Heart left ventricle (tissue), 16 donors: ENCODE results near the gene SLC26A11. TPM values are rescaled to one million over a fixed set of nuclear protein-coding genes. Genes with fewer than 3 reads are reported as not detected.

Experiments
- ATAC-seq, 4 donors: fragments of 200-7000 bp; cut with Tn5 transposase; one replicate each; pipeline ENCODE4 v1.9.1; 2020 to 2022; ENCODE audit warnings: moderate library complexity in 4 of 4, mild to moderate bottlenecking in 3 of 4, moderate number of reproducible peaks in 1 of 4
- DNase-seq, 5 donors: peaks; one replicate each; pipeline ENCODE4 v3.0.0-alpha.2; 2020
- H3K27ac ChIP-seq, 12 donors: fragments of 200-600 bp; sonication (generic) in 4 of 12; one replicate each; pipeline versions ENCODE4 v1.5.0 to v1.8.0; 2016 to 2022; ENCODE audit warnings: mild to moderate bottlenecking in 2 of 12
- H3K27me3 ChIP-seq, 9 donors: fragments of 200-600 bp; sonication (generic) in 2 of 9; one replicate each; pipeline versions ENCODE4 v1.5.1 to v1.8.0; 2016 to 2022; ENCODE audit warnings: mild to moderate bottlenecking in 3 of 9
- H3K36me3 ChIP-seq, 9 donors: fragments of 200-600 bp; sonication (generic) in 2 of 9; one replicate each; pipeline versions ENCODE4 v1.5.0 to v1.8.0; 2018 to 2022; ENCODE audit warnings: mild to moderate bottlenecking in 2 of 9
- H3K4me1 ChIP-seq, 12 donors: fragments of 200-600 bp; sonication (generic) in 4 of 12; one replicate each; pipeline versions ENCODE4 v1.5.0 to v1.8.0; 2016 to 2022; ENCODE audit warnings: mild to moderate bottlenecking in 3 of 12
- H3K4me3 ChIP-seq, 12 donors: fragments of 200-600 bp; sonication (generic) in 4 of 12; one replicate each; pipeline versions ENCODE4 v1.5.0 to v1.8.0; 2017 to 2022; ENCODE audit warnings: mild to moderate bottlenecking in 9 of 12, moderate library complexity in 4 of 12
- H3K9me3 ChIP-seq, 12 donors: fragments of 200-600 bp; sonication (generic) in 4 of 12; one replicate each; pipeline versions ENCODE4 v1.5.0 to v1.8.0; 2016 to 2022; ENCODE audit warnings: mild to moderate bottlenecking in 1 of 12
- POLR2A ChIP-seq, 2 donors: fragments of 450-650 bp; IDR thresholded peaks; one replicate each; pipeline ENCODE4 v1.6.1; 2017; ENCODE audit warnings: antibody characterized with exemption in 2 of 2, mild to moderate bottlenecking in 2 of 2, moderate library complexity in 2 of 2
- WGBS, 4 donors: extraction: QIAGEN DNeasy Blood & Tissue Kit in 2 of 4; methylation state at CpG; one replicate each; pipeline versions ENCODE4 v1.1.5 to v1.1.7; 2013 to 2018; 5-methylcytosine and 5-hydroxymethylcytosine counted together
- intact Hi-C, 10 donors: fragments of 100-400 bp; cut with DNase I; formaldehyde crosslinking; loops; one replicate each; pipeline versions ENCODE4 v1.11.1 to v1.14.2; 2022
- long read RNA-seq, 3 donors: library from polyadenylated mRNA; unstranded; transcript quantifications; one replicate each; pipeline ENCODE4 v2.0.0, GENCODE V29; 2020 to 2021
- polyA plus RNA-seq, 2 donors: library from polyadenylated mRNA; stranded (reverse); fragments of 200-250 nt; gene quantifications; one replicate each; pipeline ENCODE4 v1.2.3, GENCODE V29; 2013
- total RNA-seq, 9 donors: library from RNA; depleted of rRNA in 2 of 9; stranded (reverse); fragments of >200 nt in 2 of 9; fragmentation: NEBNext Ultra II Directional in 3 of 9; extraction: Animal tissue kit (Norgen Biotek cat#: 25700) in 3 of 9; gene quantifications; one replicate each; pipeline versions ENCODE4 v1.1.0 to v1.2.4, GENCODE V29; 2016 to 2023
- TF ChIP-seq, protein P1 (sequence below), 12 donors: fragments of 200-600 bp; sonication (generic) in 4 of 12; IDR thresholded peaks; one replicate each; pipeline versions ENCODE4 v1.5.0 to v1.8.0; 2018 to 2022; ENCODE audit warnings: antibody characterized with exemption in 12 of 12, mild to moderate bottlenecking in 5 of 12
- donor health status: ischemic (EF 13 %, LVEDD 7.1; RV severe dilation, severe dysfunction).
- donor health status: healthy with polysubstance abuse.
- donor health status: DM: no; HTN: yes; CAD: no.
- donor health status: DM: no; HTN: no; CAD: no.
- donor health status: ischemic (EF 25% LVEDD 6.9; RV normal size, moderate dysfunction).
- donor health status: ischemic (EF 25% LVEDD 5.7; RV mildly dilated, moderate dysfunction).
- donor health status: healthy.
- donor health status: DM: yes; HTN: yes; CAD: no.
- donor health status: ischemic (EF 35%, LVEDD 5.7; RV mildly dilated, moderate dysfunction).
- donor health status: nonischemic (EF 11% LVEDD 7.7; RV severe dilation, severe dysfunction).
- donor health status: DM: yes; HTN: yes; CAD: no.
- donor health status: PGD.
- donor health status: ischemic (EF 29% LVEDD 5.4; RV normal size, mild dysfunction).
- donor health status: nonischemic (EF 23%, LVEDD 6.1; RV moderate dilation, normal function).

Gene SLC26A11
- 10 to 100 TPM in 2 of 9 donors, 1 to 10 TPM in 7; 2.4 to 13.0 (median 4.6) TPM for total RNA-seq
- polyA plus RNA-seq = 1 to 10 TPM; 2.7 to 3.4 TPM
- long read RNA-seq, donor 1, partial matches to known transcripts = 3 of 11 reads
- long read RNA-seq, donor 1, other reads (novel, unspliced or antisense) = 4 of 11 reads
- long read RNA-seq, donor 2, partial matches to known transcripts = 11 of 21 reads
- long read RNA-seq, donor 2, other reads (novel, unspliced or antisense) = 8 of 21 reads
- long read RNA-seq, donor 3, partial matches to known transcripts = 3 of 11 reads
- long read RNA-seq, donor 3, other reads (novel, unspliced or antisense) = 4 of 11 reads

DNA sequence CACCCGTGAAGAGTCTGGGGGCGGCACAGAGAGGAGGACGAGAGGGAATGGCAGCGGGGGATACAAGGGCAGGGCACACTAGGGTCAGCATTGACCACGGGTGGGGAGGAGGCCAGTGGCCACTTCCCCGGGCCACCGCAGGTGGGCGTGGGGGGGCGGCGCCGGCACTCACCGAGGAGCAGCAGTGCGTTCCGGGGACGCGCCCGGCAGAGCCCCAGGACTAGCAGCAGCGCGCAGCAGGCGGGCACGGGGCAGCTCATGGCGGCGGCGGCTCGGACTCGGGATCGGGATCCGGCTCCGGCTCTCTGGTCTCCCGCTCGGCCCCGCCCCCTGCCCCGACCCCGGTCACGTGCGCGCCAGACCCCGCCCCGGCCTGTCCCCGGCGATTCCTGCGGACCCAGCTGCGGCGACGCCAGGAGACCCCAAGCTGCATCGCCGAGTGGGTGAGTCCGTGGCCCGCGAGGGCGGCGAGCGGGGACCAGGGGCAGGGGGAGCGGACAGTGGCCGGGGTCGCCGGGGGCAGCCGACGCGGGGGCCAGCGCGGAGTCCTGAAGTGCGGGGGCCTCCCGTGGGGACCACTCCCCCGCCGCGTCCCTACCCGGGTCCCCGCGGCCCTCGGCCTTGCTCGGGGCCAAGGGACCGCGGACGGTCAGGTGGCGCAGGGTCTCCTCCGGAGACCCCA, at the start of gene SLC26A11, which contains the start of gene SGSH:
TSS of gene SLC26A11 (plus strand) at position 374 of the 682 bp plus-strand sequence. CDS start 1,134 bp downstream, outside the sequence.
TSS of gene SGSH (minus strand) at position 280 of the 682 bp plus-strand sequence. CDS start at position 260, 20 bp downstream.
- no peaks in the 10 kb centered on the region for H3K27me3 ChIP-seq
- H3K27ac ChIP-seq = peak within 1 kb of the TSS; percentile 50 to 92 (median 78)
- peaks cover 0 to 31% (median 15%) of the 10 kb centered on the region in 12 donors for H3K4me1 ChIP-seq
- 0 to 1% (median 1%) methylated on average over 16 to 77 of the region's 77 CpGs for WGBS, 4 donors
- H3K4me3 ChIP-seq = peak within 1 kb of the TSS; percentile 79 to 100 (median 96)
- peaks cover 0 to 32% (median 8%) of the 10 kb centered on the region in 9 donors for H3K36me3 ChIP-seq
- peak in 1 of 2 donors; percentile 52 for TF ChIP-seq POLR2A (IDR thresholded peaks at IDR 0.05)
- TF ChIP-seq, protein P1, sequence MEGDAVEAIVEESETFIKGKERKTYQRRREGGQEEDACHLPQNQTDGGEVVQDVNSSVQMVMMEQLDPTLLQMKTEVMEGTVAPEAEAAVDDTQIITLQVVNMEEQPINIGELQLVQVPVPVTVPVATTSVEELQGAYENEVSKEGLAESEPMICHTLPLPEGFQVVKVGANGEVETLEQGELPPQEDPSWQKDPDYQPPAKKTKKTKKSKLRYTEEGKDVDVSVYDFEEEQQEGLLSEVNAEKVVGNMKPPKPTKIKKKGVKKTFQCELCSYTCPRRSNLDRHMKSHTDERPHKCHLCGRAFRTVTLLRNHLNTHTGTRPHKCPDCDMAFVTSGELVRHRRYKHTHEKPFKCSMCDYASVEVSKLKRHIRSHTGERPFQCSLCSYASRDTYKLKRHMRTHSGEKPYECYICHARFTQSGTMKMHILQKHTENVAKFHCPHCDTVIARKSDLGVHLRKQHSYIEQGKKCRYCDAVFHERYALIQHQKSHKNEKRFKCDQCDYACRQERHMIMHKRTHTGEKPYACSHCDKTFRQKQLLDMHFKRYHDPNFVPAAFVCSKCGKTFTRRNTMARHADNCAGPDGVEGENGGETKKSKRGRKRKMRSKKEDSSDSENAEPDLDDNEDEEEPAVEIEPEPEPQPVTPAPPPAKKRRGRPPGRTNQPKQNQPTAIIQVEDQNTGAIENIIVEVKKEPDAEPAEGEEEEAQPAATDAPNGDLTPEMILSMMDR (IDR thresholded peaks at IDR 0.05) = peak in 3 of 12 donors; percentile 10 to 24 (median 22)
- no peaks in the 10 kb centered on the region for H3K9me3 ChIP-seq
- DNase-seq (peak; percentile 84 to 92 (median 86)), ATAC-seq (peak; percentile 74 to 95 (median 87))
- intact Hi-C loops = loop anchor here in 3 of 10 donors (2.0 to 5.0 kb wide), 3 partner anchors 42 to 73 kb away; partner anchors contain the start of genes EIF4A3 (in 1 of the 3) and RNF213 (in 1 of the 3)

DNA sequence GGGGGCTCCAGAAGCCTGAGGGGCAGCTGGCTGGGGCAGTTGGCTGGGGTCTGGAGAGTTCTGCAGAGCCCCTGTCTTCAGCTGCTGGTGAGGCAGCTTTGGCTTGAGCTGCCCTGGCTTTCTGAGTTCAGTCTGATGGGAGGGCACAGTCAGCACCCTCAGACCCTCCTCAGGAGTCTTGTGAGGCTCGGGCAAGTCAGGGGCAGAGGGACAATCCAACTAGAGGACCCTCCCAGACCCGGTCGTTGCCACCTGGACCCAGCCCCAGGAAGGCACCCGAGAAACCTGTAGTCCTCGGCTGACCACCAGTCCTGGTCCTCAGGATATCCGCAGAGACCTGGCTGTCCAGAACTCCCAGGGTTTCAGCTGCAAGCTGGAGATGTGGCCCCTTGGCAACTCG, 48.5 kb upstream of the SLC26A11 start:
- intact Hi-C loops = no loop called here
- H3K4me1 ChIP-seq = peaks cover 0 to 5% (median 0%) of the 10 kb centered on the region in 12 donors
- no peaks in the 10 kb centered on the region for H3K36me3 ChIP-seq
- H3K9me3 ChIP-seq = no peaks in the 10 kb centered on the region
- DNase-seq (no peak), ATAC-seq (no peak)
- no peak overlapping the region for H3K27ac ChIP-seq
- TF ChIP-seq, protein P1 (IDR thresholded peaks at IDR 0.05) = no peak
- TF ChIP-seq POLR2A (IDR thresholded peaks at IDR 0.05) = no peak
- H3K4me3 ChIP-seq = no peak overlapping the region
- 83 to 100% (median 90%) methylated on average over 3 to 7 of the region's 7 CpGs for WGBS, 4 donors
- H3K27me3 ChIP-seq = peaks cover 0 to 8% (median 0%) of the 10 kb centered on the region in 9 donors

- intact Hi-C loops = no loop called here
- DNase-seq = no peak
- Histone ChIP-seq H3K36me3 (no peaks in the 10 kb centered on the region), H3K9me3 (no peaks in the 10 kb centered on the region), H3K4me1 (peaks cover 0 to 5% (median 0%) of the 10 kb centered on the region in 12 donors), H3K4me3 (no peak overlapping the region), H3K27ac (no peak overlapping the region), H3K27me3 (peaks cover 0 to 8% (median 0%) of the 10 kb centered on the region in 9 donors)
- 74 to 95% (median 87%) methylated on average over 12 of the region's 12 CpGs for WGBS, 4 donors
- TF ChIP-seq, protein P1 (IDR thresholded peaks at IDR 0.05) = no peak
- no peak for TF ChIP-seq POLR2A (IDR thresholded peaks at IDR 0.05)
- no peak for ATAC-seq
Measured at GRCh38 chr17:80173126-80173525, 47.1 kb upstream of the SLC26A11 start.

DNA sequence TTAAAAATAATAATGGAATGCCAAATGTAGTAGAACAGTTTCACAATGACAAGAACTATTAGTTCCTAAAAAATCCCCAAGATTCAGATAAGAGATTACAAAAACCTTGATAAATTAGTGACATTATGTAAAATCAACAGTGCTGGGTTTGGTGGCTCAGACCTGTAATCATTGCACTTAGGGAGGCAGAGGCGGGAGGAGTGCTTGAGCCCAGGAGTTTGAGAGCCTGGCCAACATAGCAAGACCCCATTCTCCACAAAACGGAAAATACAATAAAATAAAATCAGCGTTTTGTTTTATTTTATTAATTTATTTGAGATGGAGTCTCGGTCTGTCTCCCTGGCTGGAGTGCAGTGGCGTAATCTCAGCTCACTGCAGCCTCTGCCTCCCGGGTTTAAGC, 46.3 kb upstream of the SLC26A11 start:
- Histone ChIP-seq H3K36me3 (no peaks in the 10 kb centered on the region), H3K4me3 (no peak overlapping the region), H3K9me3 (no peaks in the 10 kb centered on the region), H3K27me3 (peaks cover 0 to 8% (median 0%) of the 10 kb centered on the region in 9 donors), H3K27ac (no peak overlapping the region), H3K4me1 (peaks cover 0 to 5% (median 0%) of the 10 kb centered on the region in 12 donors)
- DNase-seq (no peak), ATAC-seq (no peak)
- no peak for TF ChIP-seq POLR2A (IDR thresholded peaks at IDR 0.05)
- TF ChIP-seq, protein P1 (IDR thresholded peaks at IDR 0.05) = no peak
- 95 to 98% (median 97%) methylated on average over 6 of the region's 6 CpGs for WGBS, 4 donors
- intact Hi-C loops = no loop called here
